Esophagus muscularis mucosa (tissue), 3 donors: ENCODE data around the gene FHL3.

ENCODE experiments used
- CTCF ChIP-seq, 3 experiments: fragments of 200-600 bp in 2 of 3; fragments of 450-650 bp in 1 of 3; sonication (generic) in 2 of 3; IDR thresholded peaks; one replicate each; pipeline ENCODE4 v1.5.1; 2017 to 2019; ENCODE audit warnings: antibody characterized with exemption in 3 of 3, mild to moderate bottlenecking in 2 of 3, moderate library complexity in 1 of 3
- POLR2A ChIP-seq: fragments of 450-650 bp; IDR thresholded peaks from one replicate; pipeline ENCODE4 v1.6.1; 2017; ENCODE audit warnings: antibody characterized with exemption, moderate library complexity, mild to moderate bottlenecking, low read depth

GRCh38 chr1:38046884-38047602 is 41.7 kb upstream of the FHL3 start:
- TF ChIP-seq POLR2A = no peak
- no peak for TF ChIP-seq CTCF (IDR thresholded peaks at IDR 0.05)
